MCF 10A (cell line): ENCODE measurements around the gene PTPRC. TPM values are rescaled to one million over a fixed set of nuclear protein-coding genes. Genes with fewer than 3 reads are reported as not detected.

Experiments
- BruUV-seq: library from RNA; stranded (reverse); fragments of 400-500 nt; replicated peaks from 2 replicates; lab custom pipeline; 2021; lab: Mats Ljungman, UMichigan
- CTCF ChIA-PET: fragments of 300-600 bp; sonication (Branson Sonifier 250); formaldehyde crosslinking; extraction: SDS; loops from one replicate; lab custom pipeline; 2021; ENCODE audit warnings: antibody characterized with exemption, inconsistent platforms; lab: Yijun Ruan, JAX
- POLR2A ChIA-PET: fragments of 300-600, 350-650 bp; sonication (Branson Sonifier 250); formaldehyde crosslinking; extraction: SDS; loops from one replicate; lab custom pipeline; 2020; ENCODE audit warnings: antibody characterized with exemption, inconsistent platforms; lab: Yijun Ruan, JAX
- DNase-seq: peaks from one replicate; pipeline ENCODE4 v3.0.0-alpha.2; 2018; ENCODE audit not compliant: unreplicated experiment
- H3K27ac Mint-ChIP-seq: one replicate; pipeline ENCODE4 v1.8.0; 2022; ENCODE audit warnings: mild to moderate bottlenecking, low read depth, mixed read lengths; ENCODE audit not compliant: unreplicated experiment
- H3K27me3 Mint-ChIP-seq: one replicate; pipeline ENCODE4 v1.8.0; 2022; ENCODE audit warnings: mixed read lengths; ENCODE audit not compliant: insufficient read depth, unreplicated experiment
- H3K36me3 Mint-ChIP-seq: one replicate; pipeline ENCODE4 v1.8.0; 2022; ENCODE audit warnings: mild to moderate bottlenecking, moderate library complexity, mixed read lengths; ENCODE audit not compliant: insufficient read depth, unreplicated experiment
- H3K4me1 Mint-ChIP-seq: one replicate; pipeline ENCODE4 v1.8.0; 2022; ENCODE audit warnings: mixed read lengths; ENCODE audit not compliant: insufficient read depth, unreplicated experiment
- H3K4me3 Mint-ChIP-seq: one replicate; pipeline ENCODE4 v1.8.0; 2022; ENCODE audit warnings: mild to moderate bottlenecking, moderate library complexity, mixed read lengths; ENCODE audit not compliant: unreplicated experiment
- H3K9me3 Mint-ChIP-seq: one replicate; pipeline ENCODE4 v1.8.0; 2022; ENCODE audit warnings: mixed read lengths; ENCODE audit not compliant: unreplicated experiment
- intact Hi-C: fragments of 100-400 bp; cut with micrococcal nuclease; formaldehyde crosslinking; loops from 2 replicates; pipeline ENCODE4 v1.14.1; 2022
- total RNA-seq: library from RNA; stranded (reverse); gene quantifications from 2 replicates; pipeline ENCODE4 v1.2.3, GENCODE V29; 2022
- TF ChIP-seq, protein P1 (sequence below): fragments of 200-600 bp; IDR thresholded peaks from one replicate; pipeline ENCODE4 v1.8.0; 2022; ENCODE audit warnings: antibody characterized with exemption, mild to moderate bottlenecking; ENCODE audit not compliant: unreplicated experiment

The PTPRC gene
- total RNA-seq, 1 experiment from 2014 or later = not detected

GRCh38 chr1:198667186-198667585 lies 28.3 kb downstream of the PTPRC start:
- no TSS peak for BruUV-seq
- Mint-ChIP-seq H3K4me1 (peaks cover 38% of the 10 kb centered on the region), H3K36me3 (peaks cover 6% of the 10 kb centered on the region), H3K9me3 (peaks cover 16% of the 10 kb centered on the region), H3K4me3 (no peak overlapping the region), H3K27me3 (no peaks in the 10 kb centered on the region), H3K27ac (peak overlapping the region; percentile 95)
- no peak for DNase-seq
- TF ChIP-seq, protein P1, sequence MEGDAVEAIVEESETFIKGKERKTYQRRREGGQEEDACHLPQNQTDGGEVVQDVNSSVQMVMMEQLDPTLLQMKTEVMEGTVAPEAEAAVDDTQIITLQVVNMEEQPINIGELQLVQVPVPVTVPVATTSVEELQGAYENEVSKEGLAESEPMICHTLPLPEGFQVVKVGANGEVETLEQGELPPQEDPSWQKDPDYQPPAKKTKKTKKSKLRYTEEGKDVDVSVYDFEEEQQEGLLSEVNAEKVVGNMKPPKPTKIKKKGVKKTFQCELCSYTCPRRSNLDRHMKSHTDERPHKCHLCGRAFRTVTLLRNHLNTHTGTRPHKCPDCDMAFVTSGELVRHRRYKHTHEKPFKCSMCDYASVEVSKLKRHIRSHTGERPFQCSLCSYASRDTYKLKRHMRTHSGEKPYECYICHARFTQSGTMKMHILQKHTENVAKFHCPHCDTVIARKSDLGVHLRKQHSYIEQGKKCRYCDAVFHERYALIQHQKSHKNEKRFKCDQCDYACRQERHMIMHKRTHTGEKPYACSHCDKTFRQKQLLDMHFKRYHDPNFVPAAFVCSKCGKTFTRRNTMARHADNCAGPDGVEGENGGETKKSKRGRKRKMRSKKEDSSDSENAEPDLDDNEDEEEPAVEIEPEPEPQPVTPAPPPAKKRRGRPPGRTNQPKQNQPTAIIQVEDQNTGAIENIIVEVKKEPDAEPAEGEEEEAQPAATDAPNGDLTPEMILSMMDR = no peak
- CTCF ChIA-PET = interaction anchor here (0.7 to 2.0 kb wide), 3 partner anchors 11 to 1089 kb away, joined by 3 to 4 read pairs (median 3); no protein-coding TSS in a partner anchor
- POLR2A ChIA-PET = interaction anchor here (0.5 to 6.8 kb wide), 4 partner anchors 14 to 1074 kb away, joined by 3 to 43 read pairs (median 6); no protein-coding TSS in a partner anchor
- intact Hi-C loops = loop anchor here (5.0 kb wide), 1 partner anchor 170 kb away; no protein-coding TSS in a partner anchor

- ChIA-PET POLR2A (interaction anchor here (1.0 to 6.8 kb wide), 4 partner anchors 14 to 508 kb away, joined by 3 to 43 read pairs (median 6); no protein-coding TSS in a partner anchor), CTCF (interaction anchor here (0.6 to 2.0 kb wide), 7 partner anchors 10 to 1146 kb away, joined by 3 to 4 read pairs (median 3); no protein-coding TSS in a partner anchor)
- no peaks in the 10 kb centered on the region for H3K27me3 Mint-ChIP-seq
- H3K36me3 Mint-ChIP-seq = peaks cover 6% of the 10 kb centered on the region
- peak overlapping the region; percentile 95 for H3K27ac Mint-ChIP-seq
- TF ChIP-seq, protein P1 = no peak
- H3K4me3 Mint-ChIP-seq = no peak overlapping the region
- H3K9me3 Mint-ChIP-seq = peaks cover 18% of the 10 kb centered on the region
- no TSS peak for BruUV-seq
- peaks cover 42% of the 10 kb centered on the region for H3K4me1 Mint-ChIP-seq
- intact Hi-C loops = loop anchor here (5.0 kb wide), 1 partner anchor 171 kb away; no protein-coding TSS in a partner anchor
- no peak for DNase-seq
Measured at GRCh38 chr1:198667807-198668206, 29.0 kb downstream of the PTPRC start.

DNA sequence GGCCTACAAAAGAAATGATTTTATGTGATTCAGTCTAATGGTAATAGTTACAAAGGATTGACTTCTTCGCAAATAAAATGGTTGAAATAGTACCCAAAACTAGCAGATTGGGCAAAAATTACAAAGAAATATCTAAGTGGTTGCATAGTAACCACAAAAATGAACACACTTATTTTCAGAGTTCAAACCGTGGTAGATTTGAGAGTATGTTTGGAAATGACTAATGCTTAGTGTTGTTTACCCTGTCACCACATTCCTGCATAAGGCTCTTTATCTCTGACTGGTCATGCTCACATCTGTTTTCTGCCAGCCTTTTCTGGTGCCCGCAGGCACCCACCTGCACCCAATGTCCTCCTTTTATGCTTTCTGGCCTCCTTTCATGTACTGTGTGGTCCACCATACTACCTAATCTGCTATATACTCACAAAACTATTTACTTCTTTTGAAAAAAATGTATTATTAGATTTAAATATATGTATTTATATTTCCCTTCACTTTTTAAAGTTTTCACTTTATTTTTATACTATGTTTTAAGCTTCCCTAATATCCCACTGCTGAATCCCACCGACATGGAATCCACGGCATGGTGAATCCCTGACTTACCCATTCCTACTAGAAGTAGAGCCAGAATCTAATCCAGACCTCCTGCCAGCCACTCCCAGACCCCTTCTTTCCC lies 30.3 kb downstream of the PTPRC start:
- POLR2A ChIA-PET = interaction anchor here (0.6 to 6.8 kb wide), 10 partner anchors 12 to 511 kb away, joined by 3 to 43 read pairs (median 4); no protein-coding TSS in a partner anchor
- H3K4me1 Mint-ChIP-seq = peaks cover 49% of the 10 kb centered on the region

More for the DNA sequence above, 30.3 kb downstream of the PTPRC start:
- intact Hi-C loops = loop anchor here (5.0 kb wide), 1 partner anchor 172 kb away; no protein-coding TSS in a partner anchor
- Mint-ChIP-seq H3K36me3 (peaks cover 6% of the 10 kb centered on the region), H3K9me3 (peaks cover 23% of the 10 kb centered on the region), H3K4me3 (no peak overlapping the region), H3K27ac (peak overlapping the region; percentile 95), H3K27me3 (no peaks in the 10 kb centered on the region)
- TF ChIP-seq, protein P1 = no peak
- CTCF ChIA-PET = interaction anchor here (1.0 kb wide), 1 partner anchor 11 kb away, joined by 3 read pairs; no protein-coding TSS in a partner anchor
- peak; percentile 92 for DNase-seq
- BruUV-seq = no TSS peak
